NCI-H1105 treated with DMSO at 0.1 percent for 48 hours (cell line): ENCODE measurements around the gene SIRT6.
"Not testable (repeated sequence)": the region's sequence is repeated elsewhere in the genome, so short reads cannot be mapped to it uniquely, and the experiment has no call there.

Experiments
- DNase-seq: peaks from one replicate; lab custom pipeline; 2025; lab: John Stamatoyannopoulos, UW

The SIRT6 gene

GRCh38 chr19:4130744-4131438 is 51.5 kb downstream of the SIRT6 start:
- DNase-seq: no peak

DNA sequence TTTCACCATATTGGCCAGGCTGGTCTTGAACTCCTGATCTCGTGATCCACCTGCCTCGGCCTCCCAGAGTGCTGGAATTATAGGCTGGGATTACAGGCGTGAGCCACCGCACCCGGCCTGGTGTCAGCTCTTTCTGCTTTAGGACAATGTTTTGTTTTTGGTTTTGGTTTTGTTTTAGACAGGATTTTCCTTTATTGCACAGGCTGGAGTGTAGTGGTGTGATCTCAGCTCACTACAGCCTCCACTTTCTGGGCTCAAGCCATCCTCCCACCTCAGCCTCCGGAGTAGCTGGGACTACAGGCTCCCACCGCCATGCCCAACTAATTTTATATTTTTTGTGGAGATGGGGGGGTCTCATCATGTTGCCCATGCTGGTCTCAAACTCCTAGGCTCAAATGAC is 53.3 kb downstream of the SIRT6 start:
- DNase-seq: not testable (repeated sequence)

- DNase-seq: not testable (repeated sequence)
Measured at GRCh38 chr19:4127322-4127721, 55.0 kb downstream of the SIRT6 start.

DNA sequence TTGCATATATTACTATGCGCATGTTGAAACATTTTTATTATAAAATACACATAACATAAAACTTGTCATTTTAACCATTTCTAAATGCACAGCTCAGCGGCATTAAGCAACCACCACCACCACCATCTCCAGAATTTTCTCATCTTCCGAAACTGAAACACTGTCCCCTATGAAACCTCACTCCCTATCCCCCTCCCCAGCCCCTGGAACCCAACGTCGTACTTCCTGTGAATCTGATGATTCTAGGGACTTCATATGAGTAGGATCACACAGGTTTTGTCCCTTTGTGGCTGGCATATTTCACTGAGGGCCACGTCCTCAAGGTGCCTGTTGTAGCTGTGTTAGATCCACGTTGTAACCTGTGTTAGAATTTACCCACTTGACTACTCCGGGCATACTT is 57.7 kb downstream of the SIRT6 start:
- no peak for DNase-seq
